ENCODE data around the gene PTGIS. TPM values are rescaled to one million over a fixed set of nuclear protein-coding genes. Genes with fewer than 3 reads are reported as not detected.

Gene PTGIS
- polyA plus RNA-seq, 2 of the 4 experiments (the other 2 are of a cell fraction): 0.03 to 0.04 TPM

DNA sequence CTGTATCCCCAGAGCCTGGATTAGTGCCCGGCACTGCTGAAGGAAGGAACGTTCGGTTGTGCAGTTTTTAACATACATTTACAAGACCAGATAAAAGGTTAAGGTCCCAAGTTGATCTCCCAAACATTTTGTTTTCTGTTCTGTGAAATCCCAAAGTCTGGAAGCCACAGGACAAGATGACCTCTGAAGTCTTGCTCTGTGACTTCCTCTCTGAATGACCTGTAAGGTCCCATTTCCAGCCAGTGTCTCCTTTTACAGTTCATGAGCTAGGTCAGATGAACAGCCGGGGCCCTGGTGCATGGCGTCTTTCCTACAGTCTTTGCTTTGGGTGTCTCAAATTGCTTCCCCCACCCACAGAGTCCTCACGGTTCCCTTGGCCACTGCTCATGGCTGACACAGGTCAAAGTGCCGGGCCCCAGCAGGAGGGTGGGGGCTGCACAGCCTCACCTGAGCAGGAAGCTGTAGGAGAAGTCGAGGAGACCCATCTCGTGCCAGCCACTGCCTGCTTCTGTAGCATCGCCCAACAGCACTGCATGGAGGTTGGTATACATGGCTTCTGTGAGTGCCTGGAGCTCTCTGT lies 24.0 kb downstream of the PTGIS start:
- Histone ChIP-seq H3K9me3 (peaks cover 19% of the 10 kb centered on the region), H3K27ac (peak overlapping the region in 1 of 2 experiments; percentile 38; a peak in 2 of 6 replicates), H3K4me1 (0 out of 3 replicates have a peak, but pooled peaks cover 5% of the 10 kb centered on the region), H3K4me3 (no peak overlapping the region), H3K4me2 (no peak overlapping the region)
- no peak for ATAC-seq
- DNase-seq (ENCODE audit: low read depth in 1 of 2, low spot score in 1 of 2): no peak
- CTCF ChIA-PET: interaction anchor here (0.8 to 13.9 kb wide), 11 partner anchors 8 to 345 kb away, joined by 3 to 546 read pairs (median 6); no protein-coding TSS in a partner anchor
- POLR2A ChIA-PET: no interaction called here
- FAIRE-seq: no peak
- 76% methylated on average over 10 of the region's 10 CpGs for WGBS (ENCODE audit: missing lambda C conversion rate)
- no peak for TF ChIP-seq TP53 (CRISPR knock-in tag; IDR thresholded peaks at IDR 0.05)
- TF ChIP-seq, protein P1, sequence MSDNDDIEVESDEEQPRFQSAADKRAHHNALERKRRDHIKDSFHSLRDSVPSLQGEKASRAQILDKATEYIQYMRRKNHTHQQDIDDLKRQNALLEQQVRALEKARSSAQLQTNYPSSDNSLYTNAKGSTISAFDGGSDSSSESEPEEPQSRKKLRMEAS (IDR thresholded peaks at IDR 0.05): no peak
- TF ChIP-seq, protein P2, sequence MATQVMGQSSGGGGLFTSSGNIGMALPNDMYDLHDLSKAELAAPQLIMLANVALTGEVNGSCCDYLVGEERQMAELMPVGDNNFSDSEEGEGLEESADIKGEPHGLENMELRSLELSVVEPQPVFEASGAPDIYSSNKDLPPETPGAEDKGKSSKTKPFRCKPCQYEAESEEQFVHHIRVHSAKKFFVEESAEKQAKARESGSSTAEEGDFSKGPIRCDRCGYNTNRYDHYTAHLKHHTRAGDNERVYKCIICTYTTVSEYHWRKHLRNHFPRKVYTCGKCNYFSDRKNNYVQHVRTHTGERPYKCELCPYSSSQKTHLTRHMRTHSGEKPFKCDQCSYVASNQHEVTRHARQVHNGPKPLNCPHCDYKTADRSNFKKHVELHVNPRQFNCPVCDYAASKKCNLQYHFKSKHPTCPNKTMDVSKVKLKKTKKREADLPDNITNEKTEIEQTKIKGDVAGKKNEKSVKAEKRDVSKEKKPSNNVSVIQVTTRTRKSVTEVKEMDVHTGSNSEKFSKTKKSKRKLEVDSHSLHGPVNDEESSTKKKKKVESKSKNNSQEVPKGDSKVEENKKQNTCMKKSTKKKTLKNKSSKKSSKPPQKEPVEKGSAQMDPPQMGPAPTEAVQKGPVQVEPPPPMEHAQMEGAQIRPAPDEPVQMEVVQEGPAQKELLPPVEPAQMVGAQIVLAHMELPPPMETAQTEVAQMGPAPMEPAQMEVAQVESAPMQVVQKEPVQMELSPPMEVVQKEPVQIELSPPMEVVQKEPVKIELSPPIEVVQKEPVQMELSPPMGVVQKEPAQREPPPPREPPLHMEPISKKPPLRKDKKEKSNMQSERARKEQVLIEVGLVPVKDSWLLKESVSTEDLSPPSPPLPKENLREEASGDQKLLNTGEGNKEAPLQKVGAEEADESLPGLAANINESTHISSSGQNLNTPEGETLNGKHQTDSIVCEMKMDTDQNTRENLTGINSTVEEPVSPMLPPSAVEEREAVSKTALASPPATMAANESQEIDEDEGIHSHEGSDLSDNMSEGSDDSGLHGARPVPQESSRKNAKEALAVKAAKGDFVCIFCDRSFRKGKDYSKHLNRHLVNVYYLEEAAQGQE (IDR thresholded peaks at IDR 0.05): no peak
- TF ChIP-seq, protein P3, sequence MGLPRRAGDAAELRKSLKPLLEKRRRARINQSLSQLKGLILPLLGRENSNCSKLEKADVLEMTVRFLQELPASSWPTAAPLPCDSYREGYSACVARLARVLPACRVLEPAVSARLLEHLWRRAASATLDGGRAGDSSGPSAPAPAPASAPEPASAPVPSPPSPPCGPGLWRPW (IDR thresholded peaks at IDR 0.05): no peak

DNA sequence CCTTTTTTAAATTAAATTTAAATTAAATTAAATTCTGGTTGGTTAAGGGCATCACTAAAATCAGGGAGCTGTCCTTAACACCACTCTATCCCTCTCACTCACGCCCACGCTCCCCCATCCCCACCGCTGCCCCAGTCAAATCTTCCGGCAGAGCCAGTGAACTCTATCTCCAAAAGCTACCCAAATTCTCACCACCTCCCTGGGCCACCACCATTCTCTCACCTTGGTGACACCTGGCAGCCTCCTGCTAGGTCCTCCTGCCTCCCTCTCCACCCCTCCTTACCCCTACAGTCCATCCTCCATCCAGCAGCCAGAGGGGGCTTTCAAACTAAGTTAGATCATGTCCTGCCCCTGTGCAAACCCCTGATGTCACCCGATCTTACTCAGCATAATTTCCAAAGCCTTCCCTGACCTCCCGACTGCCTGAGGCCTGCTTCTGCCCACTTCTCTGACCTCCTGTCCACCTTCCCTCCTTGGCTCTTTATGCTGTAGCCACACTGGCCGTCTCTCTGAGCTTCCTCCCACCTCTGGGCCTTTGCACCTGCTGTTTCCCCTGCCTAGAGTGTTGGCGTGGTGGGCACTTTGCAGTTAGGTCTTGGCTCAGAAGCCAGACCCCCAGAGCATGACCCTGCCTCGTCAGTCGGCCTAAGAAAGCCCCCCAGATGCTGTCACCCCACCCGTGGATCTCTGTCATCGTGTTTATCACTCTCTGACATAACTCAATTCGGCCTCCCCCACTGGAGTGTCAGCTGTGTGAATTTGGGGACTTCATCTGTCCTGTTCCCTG lies 24.7 kb downstream of the PTGIS start:
- no peak for DNase-seq (ENCODE audit: low read depth in 1 of 2, low spot score in 1 of 2)
- Histone ChIP-seq H3K4me3 (no peak overlapping the region), H3K4me1 (0 out of 3 replicates have a peak, but pooled peaks cover 5% of the 10 kb centered on the region), H3K9me3 (peaks cover 19% of the 10 kb centered on the region), H3K27ac (peak overlapping the region in 1 of 2 experiments; percentile 10; a peak in 2 of 6 replicates), H3K4me2 (no peak overlapping the region)
- no peak for FAIRE-seq
- peak; percentile 66 for TF ChIP-seq MAFK (IDR thresholded peaks at IDR 0.05; ENCODE audit: partially characterized antibody)
- TF ChIP-seq NFE2L2 (conservative IDR thresholded peaks at IDR 0.05; ENCODE audit: low read length): no peak
- no peak for TF ChIP-seq ZSCAN20 (CRISPR knock-in tag; IDR thresholded peaks at IDR 0.05)
- ChIA-PET POLR2A (no interaction called here), CTCF (interaction anchor here (0.8 to 13.9 kb wide), 24 partner anchors 9 to 361 kb away, joined by 3 to 546 read pairs (median 8); no protein-coding TSS in a partner anchor)
- ATAC-seq: no peak
- 80% methylated on average over 13 of the region's 13 CpGs for WGBS (ENCODE audit: missing lambda C conversion rate)

DNA sequence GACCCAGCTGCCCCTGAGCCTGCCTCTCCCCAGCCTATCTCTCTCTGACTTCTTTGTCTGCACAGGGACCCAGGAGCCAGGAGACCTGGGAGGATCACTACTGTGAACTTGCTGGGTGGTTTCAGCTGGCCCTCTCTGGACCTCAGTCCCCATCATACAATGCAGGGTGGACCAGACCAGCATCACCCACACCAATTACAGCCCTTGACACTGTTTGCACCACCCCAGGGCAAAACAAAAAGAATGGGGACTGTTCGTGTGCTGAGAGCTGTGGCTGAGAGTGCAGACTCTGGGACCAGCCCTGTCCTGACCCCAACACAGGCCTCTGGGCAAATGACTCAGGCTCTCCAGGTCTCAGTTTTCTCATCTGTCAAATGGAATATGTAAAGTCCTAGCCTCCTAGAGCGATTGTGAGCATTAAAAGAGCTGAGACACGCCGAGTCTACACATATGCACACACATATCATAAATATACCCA lies 25.4 kb downstream of the PTGIS start:
- Histone ChIP-seq H3K27ac (peak overlapping the region; percentile 48 to 61; a peak in 4 of 6 replicates), H3K4me3 (no peak overlapping the region), H3K9me3 (peaks cover 19% of the 10 kb centered on the region), H3K4me2 (no peak overlapping the region), H3K4me1 (0 out of 3 replicates have a peak, but pooled peaks cover 5% of the 10 kb centered on the region)
- TF ChIP-seq, protein P4, sequence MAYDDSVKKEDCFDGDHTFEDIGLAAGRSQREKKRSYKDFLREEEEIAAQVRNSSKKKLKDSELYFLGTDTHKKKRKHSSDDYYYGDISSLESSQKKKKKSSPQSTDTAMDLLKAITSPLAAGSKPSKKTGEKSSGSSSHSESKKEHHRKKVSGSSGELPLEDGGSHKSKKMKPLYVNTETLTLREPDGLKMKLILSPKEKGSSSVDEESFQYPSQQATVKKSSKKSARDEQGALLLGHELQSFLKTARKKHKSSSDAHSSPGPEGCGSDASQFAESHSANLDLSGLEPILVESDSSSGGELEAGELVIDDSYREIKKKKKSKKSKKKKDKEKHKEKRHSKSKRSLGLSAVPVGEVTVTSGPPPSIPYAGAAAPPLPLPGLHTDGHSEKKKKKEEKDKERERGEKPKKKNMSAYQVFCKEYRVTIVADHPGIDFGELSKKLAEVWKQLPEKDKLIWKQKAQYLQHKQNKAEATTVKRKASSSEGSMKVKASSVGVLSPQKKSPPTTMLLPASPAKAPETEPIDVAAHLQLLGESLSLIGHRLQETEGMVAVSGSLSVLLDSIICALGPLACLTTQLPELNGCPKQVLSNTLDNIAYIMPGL (CRISPR knock-in tag; IDR thresholded peaks at IDR 0.05; ENCODE audit: borderline replicate concordance): no peak
- TF ChIP-seq HOXB5 (CRISPR knock-in tag; IDR thresholded peaks at IDR 0.05): no peak
- TF ChIP-seq, protein P1 (IDR thresholded peaks at IDR 0.05): no peak
- no peak for TF ChIP-seq EHF (CRISPR knock-in tag; IDR thresholded peaks at IDR 0.05)
- no peak for TF ChIP-seq HOXA7 (CRISPR knock-in tag; IDR thresholded peaks at IDR 0.05)
- TF ChIP-seq CBX2 (IDR thresholded peaks at IDR 0.05; ENCODE audit: borderline replicate concordance, low read depth): no peak
- TF ChIP-seq JUN (IDR thresholded peaks at IDR 0.05): no peak
- TF ChIP-seq HDAC2 (IDR thresholded peaks at IDR 0.05): no peak
- TF ChIP-seq MYC (IDR thresholded peaks at IDR 0.05; ENCODE audit: borderline replicate concordance, low read length): no peak
- TF ChIP-seq SMC3 (IDR thresholded peaks at IDR 0.05): no peak
- no peak for TF ChIP-seq POLR2AphosphoS2 (conservative IDR thresholded peaks at IDR 0.05; ENCODE audit: low read length)
- no peak for TF ChIP-seq ESRRA (IDR thresholded peaks at IDR 0.05; ENCODE audit: borderline replicate concordance, low read length)
- no peak for TF ChIP-seq ZFP36 (IDR thresholded peaks at IDR 0.05; ENCODE audit: borderline replicate concordance, partially characterized antibody)
- TF ChIP-seq RARB (CRISPR knock-in tag; IDR thresholded peaks at IDR 0.05): no peak
- no peak for TF ChIP-seq KDM1A (IDR thresholded peaks at IDR 0.05; ENCODE audit: low read depth)
- TF ChIP-seq MAZ (IDR thresholded peaks at IDR 0.05; ENCODE audit: borderline replicate concordance, low read depth, low read length): no peak
- ChIA-PET CTCF (interaction anchor here (0.8 to 13.9 kb wide), 33 partner anchors 8 to 529 kb away, joined by 3 to 546 read pairs (median 7); no protein-coding TSS in a partner anchor), POLR2A (no interaction called here)
- WGBS (ENCODE audit: missing lambda C conversion rate): 85% methylated on average over 4 of the region's 4 CpGs
- FAIRE-seq: no peak
- peak; percentile 33 to 39; a peak in 2 of 6 replicates for ATAC-seq
- no peak for DNase-seq (ENCODE audit: low read depth in 1 of 2, low spot score in 1 of 2)
